ENCODE results near the gene TOPAZ1. TPM values are rescaled to one million over a fixed set of nuclear protein-coding genes. Genes with fewer than 3 reads are reported as not detected.
A peak's percentile ranks its signal among the peaks of the same experiment; 100 is the strongest.
"Not testable (repeated sequence)": the region's sequence is repeated elsewhere in the genome, so short reads cannot be mapped to it uniquely, and the experiment has no call there.

The TOPAZ1 gene
- total RNA-seq, 6 experiments from 2014 or later, result not detected

GRCh38 chr3:44340058-44340395 is 98.3 kb downstream of the TOPAZ1 start:
- no peak for DNase-seq
- 36% methylated on average over 3 of the region's 3 CpGs for WGBS (ENCODE audit: insufficient coverage, low coverage, low lambda C conversion rate, missing lambda C conversion rate)
- no peaks in the 10 kb centered on the region for H3K27me3 ChIP-seq
- H3K36me3 ChIP-seq, result no peaks in the 10 kb centered on the region
- peak overlapping the region; percentile 75 to 88 (median 84) for H3K4me3 ChIP-seq
- intact Hi-C loops (cut with DNase I), result no loop called here
- ATAC-seq, result no peak
- peak overlapping the region; percentile 98 to 99 (median 98) for H3K27ac ChIP-seq
- peaks cover 0 to 29% (median 6%) of the 10 kb centered on the region in 4 donors for H3K4me1 ChIP-seq
- no peak for TF ChIP-seq POLR2A (IDR thresholded peaks at IDR 0.05)
- TF ChIP-seq CTCF (IDR thresholded peaks at IDR 0.05), result no peak
- no peaks in the 10 kb centered on the region for H3K9me3 ChIP-seq

DNA sequence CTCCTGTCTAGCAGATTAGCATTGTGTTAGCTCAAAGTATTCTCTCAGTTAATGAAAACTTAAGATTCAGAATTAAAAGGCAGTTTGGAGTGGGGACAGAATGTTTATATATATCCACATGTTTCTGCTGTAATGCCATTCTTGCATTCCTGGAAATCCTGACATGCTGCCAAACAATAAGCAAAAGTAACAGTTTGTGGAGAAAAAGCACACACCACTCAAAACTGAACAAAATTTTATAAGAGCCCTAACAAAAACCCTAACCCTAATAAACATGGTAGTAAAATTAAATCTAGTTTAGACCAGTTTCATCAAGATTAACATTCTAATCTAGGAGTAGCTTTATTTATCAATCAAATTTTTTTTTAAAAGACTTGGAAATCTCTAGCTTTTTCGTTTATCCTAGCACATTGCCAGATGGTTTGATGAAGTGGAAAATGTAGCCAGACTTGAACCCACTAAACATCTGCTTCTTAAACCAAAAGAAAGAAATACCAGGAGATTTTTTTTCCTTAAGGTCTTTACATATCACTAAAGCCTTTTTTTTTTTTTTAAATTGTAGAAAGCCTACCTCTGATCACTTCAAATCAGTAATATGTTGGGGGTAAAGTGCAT is 100.6 kb downstream of the TOPAZ1 start:
- intact Hi-C loops (cut with DNase I), result no loop called here
- 19% methylated on average over 1 of the region's 1 CpG for WGBS (ENCODE audit: insufficient coverage, low coverage, low lambda C conversion rate, missing lambda C conversion rate)

DNA sequence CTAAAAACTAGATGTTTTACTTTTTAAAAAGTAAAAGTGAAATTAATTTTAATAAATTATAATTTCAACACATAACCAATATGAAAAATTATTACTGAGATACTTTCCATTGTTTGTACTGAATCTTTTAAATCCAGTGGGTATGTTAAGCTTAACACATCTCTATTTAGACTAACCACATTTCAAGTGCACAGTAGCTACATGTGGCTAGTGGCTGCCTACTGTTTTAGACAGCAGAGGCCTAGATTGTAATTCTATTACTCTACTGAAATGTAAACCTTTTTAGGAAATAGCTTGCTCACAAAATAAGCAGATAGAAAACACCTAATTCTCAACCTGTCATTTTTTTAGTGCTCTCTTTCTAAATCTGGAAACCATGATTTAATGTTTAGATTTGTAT is 101.7 kb downstream of the TOPAZ1 start:
- Histone ChIP-seq H3K4me1 (peaks cover 0 to 41% (median 9%) of the 10 kb centered on the region in 4 donors), H3K36me3 (no peaks in the 10 kb centered on the region), H3K9me3 (no peaks in the 10 kb centered on the region), H3K4me3 (no peak overlapping the region), H3K27ac (no peak overlapping the region), H3K27me3 (no peaks in the 10 kb centered on the region)
- TF ChIP-seq POLR2A (IDR thresholded peaks at IDR 0.05) (no peak), CTCF (IDR thresholded peaks at IDR 0.05) (no peak)
- ATAC-seq (no peak), DNase-seq (no peak)
- intact Hi-C loops (cut with DNase I), result no loop called here

More for the DNA sequence above, 100.6 kb downstream of the TOPAZ1 start:
- peaks cover 0 to 41% (median 10%) of the 10 kb centered on the region in 4 donors for H3K4me1 ChIP-seq
- ATAC-seq (no peak), DNase-seq (no peak)
- no peaks in the 10 kb centered on the region for H3K9me3 ChIP-seq
- TF ChIP-seq CTCF (IDR thresholded peaks at IDR 0.05), result no peak
- TF ChIP-seq POLR2A (IDR thresholded peaks at IDR 0.05), result no peak
- H3K27ac ChIP-seq, result no peak overlapping the region
- no peaks in the 10 kb centered on the region for H3K36me3 ChIP-seq
- H3K4me3 ChIP-seq, result no peak overlapping the region
- H3K27me3 ChIP-seq, result no peaks in the 10 kb centered on the region

DNA sequence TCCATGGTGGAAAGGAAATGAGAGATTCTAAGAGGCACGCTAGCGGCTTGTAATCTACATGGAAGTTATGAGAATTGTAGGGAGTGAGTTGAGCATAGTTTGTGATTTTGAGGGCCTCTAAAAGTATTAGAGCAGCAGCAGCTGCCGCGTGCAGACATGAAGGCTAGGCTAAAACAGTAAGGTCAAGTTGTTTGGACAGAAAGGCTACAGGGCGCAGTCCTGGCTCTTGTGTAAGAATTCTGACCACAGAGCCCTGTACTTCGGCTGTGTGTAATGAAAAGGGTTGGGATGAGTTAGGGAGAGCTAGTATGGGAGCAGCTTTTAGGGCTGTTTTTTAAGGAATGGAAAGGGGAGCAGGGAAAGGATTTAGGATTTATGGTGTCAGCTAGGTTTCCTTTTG is 104.9 kb downstream of the TOPAZ1 start:
- H3K27me3 ChIP-seq; H3K36me3 ChIP-seq; ATAC-seq; H3K9me3 ChIP-seq; H3K4me3 ChIP-seq; intact Hi-C loops (cut with DNase I): not testable (repeated sequence)
- DNase-seq, result peak in 2 of 3 donors; percentile 51 to 52
- Histone ChIP-seq H3K27ac (peak overlapping the region in 2 of 3 donors; percentile 35 to 54), H3K4me1 (peaks cover 0 to 23% (median 8%) of the 10 kb centered on the region in 4 donors)
- WGBS (ENCODE audit: insufficient coverage, low coverage, low lambda C conversion rate, missing lambda C conversion rate), result 38% methylated on average over 6 of the region's 6 CpGs

DNA sequence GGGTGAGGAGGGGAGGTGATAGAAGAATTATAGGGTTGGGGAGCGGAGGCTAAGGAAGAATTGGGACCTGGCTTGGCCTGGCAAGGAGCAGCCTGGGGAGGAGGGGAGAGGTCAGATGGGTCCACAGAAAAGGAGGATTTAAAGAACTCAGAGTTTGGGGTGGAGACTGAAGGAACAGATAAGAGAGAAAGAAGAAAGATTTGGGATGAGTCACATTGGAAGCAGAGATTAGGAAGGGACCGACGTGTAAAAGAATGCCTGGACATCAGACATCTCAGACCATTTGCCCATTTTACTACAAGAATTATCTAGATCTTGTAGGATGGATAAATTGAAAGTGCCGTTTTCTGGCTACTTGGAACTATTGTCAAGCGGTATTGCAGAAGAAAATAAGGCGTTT is 107.3 kb downstream of the TOPAZ1 start:
- Histone ChIP-seq H3K9me3 (no peaks in the 10 kb centered on the region), H3K36me3 (no peaks in the 10 kb centered on the region), H3K4me1 (peaks cover 0 to 19% (median 5%) of the 10 kb centered on the region in 4 donors), H3K27ac (no peak overlapping the region), H3K27me3 (no peaks in the 10 kb centered on the region), H3K4me3 (no peak overlapping the region)
- intact Hi-C loops (cut with DNase I), result no loop called here
- DNase-seq, result no peak
- no peak for TF ChIP-seq POLR2A (IDR thresholded peaks at IDR 0.05)
- TF ChIP-seq CTCF (IDR thresholded peaks at IDR 0.05), result no peak
- ATAC-seq, result no peak
- 85% methylated on average over 6 of the region's 6 CpGs for WGBS (ENCODE audit: insufficient coverage, low coverage, low lambda C conversion rate, missing lambda C conversion rate)

Data from right lobe of liver (tissue), 6 donors.